A549 treated with AZD9567 at 1 μM for 4 hours (cell line): ENCODE results near the gene UGT1A9. TPM values are rescaled to one million over a fixed set of nuclear protein-coding genes. Genes with fewer than 3 reads are reported as not detected.

Experiments
- total RNA-seq: library from RNA; stranded (reverse); fragments of 200-300 nt; extraction: Qiagen RNA extraction; gene quantifications from 5 replicates; pipeline ENCODE4 v1.2.3, GENCODE V29; 2022; ENCODE audit not compliant: insufficient read depth

The UGT1A9 gene
- total RNA-seq = 3.3 to 5.2 TPM (median 4.0 TPM) in 5 replicates

GRCh38 chr2:233671290-233672161 is at the start of gene UGT1A9:
Gene UGT1A9, plus strand, starts transcription at chr2:233671898. Its CDS starts 37 bp downstream, at chr2:233671935.

GRCh38 chr2:233636306-233636705 is 35.4 kb upstream of the UGT1A9 start, which contains the start of gene UGT1A10:
Gene UGT1A10, plus strand, starts transcription at chr2:233636448. Its CDS starts 75 bp downstream, at chr2:233636523.

GRCh38 chr2:233681521-233682099 is 9.9 kb downstream of the UGT1A9 start, which contains the start of gene UGT1A7:
Gene UGT1A7, plus strand, starts transcription at chr2:233681901. Its CDS starts 37 bp downstream, at chr2:233681938.

GRCh38 chr2:233692648-233693047 is 20.9 kb downstream of the UGT1A9 start, which contains the start of gene UGT1A6:
Gene UGT1A6, plus strand, starts transcription at chr2:233692890. Its CDS starts 115 bp downstream, at chr2:233693005.

GRCh38 chr2:233712611-233713261 is 41.0 kb downstream of the UGT1A9 start, which contains the start of gene UGT1A5:
Gene UGT1A5, plus strand, starts transcription at chr2:233712907. Its CDS starts 85 bp downstream, at chr2:233712992.

GRCh38 chr2:233718552-233718951 is 46.9 kb downstream of the UGT1A9 start, which contains the start of gene UGT1A4:
Gene UGT1A4, plus strand, starts transcription at chr2:233718736. Its CDS starts 85 bp downstream, at chr2:233718821.

GRCh38 chr2:233728723-233729301 is 57.1 kb downstream of the UGT1A9 start, which contains the start of gene UGT1A3:
Gene UGT1A3, plus strand, starts transcription at chr2:233729042. Its CDS starts 85 bp downstream, at chr2:233729127.

GRCh38 chr2:233760043-233760442 is 88.3 kb downstream of the UGT1A9 start, which contains the start of gene UGT1A1:
Gene UGT1A1, plus strand, starts transcription at chr2:233760270. Its CDS starts 18 bp downstream, at chr2:233760288.

GRCh38 chr2:233778030-233778429 is 106.3 kb downstream of the UGT1A9 start, which contains the start of gene MROH2A:
Gene MROH2A, plus strand, starts transcription at chr2:233778330. Its CDS starts 1,029 bp downstream, at chr2:233779359.

Other genes starting within 250 kb of the UGT1A9 start
- gene USP40, start 105.1 kb upstream of the UGT1A9 start, total RNA-seq = 21.9 to 22.7 TPM (median 22.1 TPM) in 5 replicates
- 0.08 to 1.9 TPM (median 0.10 TPM) in 3 of 5 replicates, not detected in the others for gene UGT1A8, start 54.3 kb upstream of the UGT1A9 start, total RNA-seq
- gene UGT1A10, start 35.5 kb upstream of the UGT1A9 start, total RNA-seq = 0.13 to 0.17 TPM in 2 of 5 replicates, not detected in the others
- gene UGT1A7, start 10.0 kb downstream of the UGT1A9 start, total RNA-seq = 2.8 to 6.2 TPM (median 3.3 TPM) in 5 replicates
- 0.52 to 1.2 TPM (median 1.2 TPM) in 4 of 5 replicates, not detected in the other for gene UGT1A6, start 21.0 kb downstream of the UGT1A9 start, total RNA-seq
- not detected in 5 replicates for gene UGT1A5, start 41.0 kb downstream of the UGT1A9 start, total RNA-seq
- not detected in 5 replicates for gene UGT1A4, start 46.8 kb downstream of the UGT1A9 start, total RNA-seq
- 0.06 to 0.13 TPM (median 0.08 TPM) in 3 of 5 replicates, not detected in the others for gene UGT1A3, start 57.1 kb downstream of the UGT1A9 start, total RNA-seq
- gene UGT1A1, start 88.4 kb downstream of the UGT1A9 start, total RNA-seq = 0.82 to 0.99 TPM (median 0.93 TPM) in 4 of 5 replicates, not detected in the other
- 0.18 to 0.21 TPM (median 0.19 TPM) in 4 of 5 replicates, not detected in the other for gene MROH2A, start 106.4 kb downstream of the UGT1A9 start, total RNA-seq
- 56.2 to 79.4 TPM (median 58.4 TPM) in 5 replicates for gene HJURP, start 182.6 kb downstream of the UGT1A9 start, total RNA-seq
- 0.24 to 0.38 TPM (median 0.28 TPM) in 3 of 5 replicates, not detected in the others for gene TRPM8, start 245.5 kb downstream of the UGT1A9 start, total RNA-seq